ENCODE data around the gene GBF1. TPM values are rescaled to one million over a fixed set of nuclear protein-coding genes. Genes with fewer than 3 reads are reported as not detected.

The GBF1 gene
- total RNA-seq, 1 experiment from 2014 or later: 50.6 TPM

- Mint-ChIP-seq H3K36me3 (ENCODE audit: insufficient read depth, unreplicated experiment) (no peaks in the 10 kb centered on the region), H3K4me1 (ENCODE audit: insufficient read depth, unreplicated experiment) (peaks cover 5% of the 10 kb centered on the region), H3K27ac (ENCODE audit: low read depth, unreplicated experiment) (no peak overlapping the region), H3K27me3 (ENCODE audit: insufficient read depth, unreplicated experiment) (peaks cover 44% of the 10 kb centered on the region), H3K4me3 (ENCODE audit: unreplicated experiment) (no peak overlapping the region), H3K9me3 (ENCODE audit: unreplicated experiment) (no peaks in the 10 kb centered on the region)
- no peak for DNase-seq (ENCODE audit: unreplicated experiment)
- ChIA-PET POLR2A (interaction anchor here (0.9 to 1.1 kb wide), 3 partner anchors 11 to 263 kb away, joined by 3 to 5 read pairs (median 3); no protein-coding TSS in a partner anchor), CTCF (interaction anchor here (0.6 to 2.2 kb wide), 4 partner anchors 11 to 33 kb away, joined by 3 to 10 read pairs (median 6); no protein-coding TSS in a partner anchor)
- no TSS peak for BruUV-seq (replicated peaks)
- TF ChIP-seq, protein P1, sequence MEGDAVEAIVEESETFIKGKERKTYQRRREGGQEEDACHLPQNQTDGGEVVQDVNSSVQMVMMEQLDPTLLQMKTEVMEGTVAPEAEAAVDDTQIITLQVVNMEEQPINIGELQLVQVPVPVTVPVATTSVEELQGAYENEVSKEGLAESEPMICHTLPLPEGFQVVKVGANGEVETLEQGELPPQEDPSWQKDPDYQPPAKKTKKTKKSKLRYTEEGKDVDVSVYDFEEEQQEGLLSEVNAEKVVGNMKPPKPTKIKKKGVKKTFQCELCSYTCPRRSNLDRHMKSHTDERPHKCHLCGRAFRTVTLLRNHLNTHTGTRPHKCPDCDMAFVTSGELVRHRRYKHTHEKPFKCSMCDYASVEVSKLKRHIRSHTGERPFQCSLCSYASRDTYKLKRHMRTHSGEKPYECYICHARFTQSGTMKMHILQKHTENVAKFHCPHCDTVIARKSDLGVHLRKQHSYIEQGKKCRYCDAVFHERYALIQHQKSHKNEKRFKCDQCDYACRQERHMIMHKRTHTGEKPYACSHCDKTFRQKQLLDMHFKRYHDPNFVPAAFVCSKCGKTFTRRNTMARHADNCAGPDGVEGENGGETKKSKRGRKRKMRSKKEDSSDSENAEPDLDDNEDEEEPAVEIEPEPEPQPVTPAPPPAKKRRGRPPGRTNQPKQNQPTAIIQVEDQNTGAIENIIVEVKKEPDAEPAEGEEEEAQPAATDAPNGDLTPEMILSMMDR (IDR thresholded peaks at IDR 0.05; ENCODE audit: unreplicated experiment): no peak
- intact Hi-C loops (cut with micrococcal nuclease): no loop called here
These were observed 169.4 kb downstream of the GBF1 start for GRCh38 chr10:102414749-102415148.

GRCh38 chr10:102416283-102416682 lies 171.0 kb downstream of the GBF1 start:
- ChIA-PET POLR2A (interaction anchor here (0.8 kb wide), 1 partner anchor 58 kb away, joined by 3 read pairs; no protein-coding TSS in a partner anchor), CTCF (interaction anchor here (0.5 to 2.2 kb wide), 5 partner anchors 12 to 579 kb away, joined by 4 to 10 read pairs (median 6); no protein-coding TSS in a partner anchor)
- Mint-ChIP-seq H3K9me3 (ENCODE audit: unreplicated experiment) (no peaks in the 10 kb centered on the region), H3K4me3 (ENCODE audit: unreplicated experiment) (no peak overlapping the region), H3K36me3 (ENCODE audit: insufficient read depth, unreplicated experiment) (no peaks in the 10 kb centered on the region), H3K27ac (ENCODE audit: low read depth, unreplicated experiment) (no peak overlapping the region), H3K4me1 (ENCODE audit: insufficient read depth, unreplicated experiment) (peaks cover 5% of the 10 kb centered on the region), H3K27me3 (ENCODE audit: insufficient read depth, unreplicated experiment) (peaks cover 30% of the 10 kb centered on the region)
- no peak for DNase-seq (ENCODE audit: unreplicated experiment)
- no TSS peak for BruUV-seq (replicated peaks)
- intact Hi-C loops (cut with micrococcal nuclease): no loop called here
- TF ChIP-seq, protein P1 (IDR thresholded peaks at IDR 0.05; ENCODE audit: unreplicated experiment): no peak

- CTCF ChIA-PET: interaction anchor here (0.5 to 2.2 kb wide), 4 partner anchors 13 to 579 kb away, joined by 3 to 10 read pairs (median 6); no protein-coding TSS in a partner anchor
- no peak overlapping the region for H3K4me3 Mint-ChIP-seq (ENCODE audit: unreplicated experiment)
- no peak for DNase-seq (ENCODE audit: unreplicated experiment)
- TF ChIP-seq, protein P1 (IDR thresholded peaks at IDR 0.05; ENCODE audit: unreplicated experiment): no peak
- H3K27ac Mint-ChIP-seq (ENCODE audit: low read depth, unreplicated experiment): no peak overlapping the region
- peaks cover 26% of the 10 kb centered on the region for H3K27me3 Mint-ChIP-seq (ENCODE audit: insufficient read depth, unreplicated experiment)
- POLR2A ChIA-PET: interaction anchor here (0.5 to 0.8 kb wide), 2 partner anchors 44 to 58 kb away, joined by 3 read pairs; no protein-coding TSS in a partner anchor
- no peaks in the 10 kb centered on the region for H3K9me3 Mint-ChIP-seq (ENCODE audit: unreplicated experiment)
- no peaks in the 10 kb centered on the region for H3K36me3 Mint-ChIP-seq (ENCODE audit: insufficient read depth, unreplicated experiment)
- intact Hi-C loops (cut with micrococcal nuclease): no loop called here
- BruUV-seq (replicated peaks): no TSS peak
- peaks cover 5% of the 10 kb centered on the region for H3K4me1 Mint-ChIP-seq (ENCODE audit: insufficient read depth, unreplicated experiment)
These were observed 171.4 kb downstream of the GBF1 start for GRCh38 chr10:102416695-102417094.

DNA sequence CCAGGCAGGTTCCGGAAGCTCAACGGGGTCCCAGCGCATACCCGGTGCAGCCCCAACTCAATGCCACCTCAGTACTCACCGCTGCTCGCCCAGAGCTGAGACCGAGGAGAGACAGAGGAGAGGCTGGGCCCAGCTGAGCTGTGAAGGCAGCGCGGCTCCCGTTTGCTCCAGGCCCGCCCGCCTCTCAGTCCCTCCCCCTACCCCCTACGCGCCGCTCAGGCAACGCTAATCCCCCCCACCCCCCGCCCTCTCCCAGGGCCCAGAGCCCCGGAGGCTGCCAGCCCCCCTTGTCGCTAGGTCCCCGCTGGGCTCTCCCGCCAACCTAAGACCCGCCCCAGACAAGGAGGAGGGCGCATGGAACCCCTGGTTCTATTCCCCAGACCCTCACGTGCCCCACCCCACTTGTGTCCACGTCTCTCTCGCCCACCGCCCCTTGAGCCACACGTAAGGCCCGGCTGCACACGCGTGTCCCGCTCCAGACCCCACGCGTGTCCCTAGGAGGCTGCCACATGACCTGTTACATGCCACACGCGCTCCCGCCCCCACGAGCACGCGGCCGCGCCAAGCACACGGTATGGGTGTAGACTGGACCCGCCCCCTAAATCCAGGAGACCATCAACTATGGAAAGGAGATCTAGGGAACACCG lies 173.4 kb downstream of the GBF1 start, which contains the start of gene PSD:
Gene PSD, minus strand, starts transcription at position 164 of the 647 bp plus-strand sequence. CDS start 1,747 bp downstream, outside the sequence.
- H3K4me3 Mint-ChIP-seq (ENCODE audit: unreplicated experiment): peak within 1 kb of the TSS; percentile 99
- CTCF ChIA-PET: no interaction called here
- intact Hi-C loops (cut with micrococcal nuclease): no loop called here
- H3K4me1 Mint-ChIP-seq (ENCODE audit: insufficient read depth, unreplicated experiment): peaks cover 5% of the 10 kb centered on the region
- TF ChIP-seq, protein P1 (IDR thresholded peaks at IDR 0.05; ENCODE audit: unreplicated experiment): no peak
- H3K27ac Mint-ChIP-seq (ENCODE audit: low read depth, unreplicated experiment): no peak within 1 kb of the TSS
- POLR2A ChIA-PET: interaction anchor here (0.7 kb wide), 1 partner anchor 58 kb away, joined by 3 read pairs; no protein-coding TSS in a partner anchor
- no peak for DNase-seq (ENCODE audit: unreplicated experiment)
- no TSS peak for BruUV-seq (replicated peaks)
- H3K27me3 Mint-ChIP-seq (ENCODE audit: insufficient read depth, unreplicated experiment): peaks cover 11% of the 10 kb centered on the region
- H3K36me3 Mint-ChIP-seq (ENCODE audit: insufficient read depth, unreplicated experiment): peaks cover 13% of the 10 kb centered on the region
- H3K9me3 Mint-ChIP-seq (ENCODE audit: unreplicated experiment): no peaks in the 10 kb centered on the region
